ENCODE data around the gene PTPRJ.

The PTPRJ gene

GRCh38 chr11:48169259-48169658, 188.9 kb downstream of the PTPRJ start:
- no peaks in the 10 kb centered on the region for H3K27me3 ChIP-seq
- no peaks in the 10 kb centered on the region for H3K9me3 ChIP-seq
- H3K4me3 ChIP-seq (ENCODE audit: low read depth, low read length): no peak overlapping the region
- DNase-seq: no peak
- no peaks in the 10 kb centered on the region for H3K4me1 ChIP-seq
- H3K36me3 ChIP-seq: no peaks in the 10 kb centered on the region
- no peak for TF ChIP-seq CTCF (IDR thresholded peaks at IDR 0.05; ENCODE audit: low read depth, low read length)

GRCh38 chr11:48169717-48170116, 189.4 kb downstream of the PTPRJ start:
- no peaks in the 10 kb centered on the region for H3K4me1 ChIP-seq
- no peaks in the 10 kb centered on the region for H3K36me3 ChIP-seq

GRCh38 chr11:48170241-48171233, 190.2 kb downstream of the PTPRJ start:
- no peaks in the 10 kb centered on the region for H3K4me1 ChIP-seq
- no peak for DNase-seq
- no peaks in the 10 kb centered on the region for H3K36me3 ChIP-seq
- no peak for TF ChIP-seq CTCF (IDR thresholded peaks at IDR 0.05; ENCODE audit: low read depth, low read length)
- H3K4me3 ChIP-seq (ENCODE audit: low read depth, low read length): no peak overlapping the region
- no peaks in the 10 kb centered on the region for H3K27me3 ChIP-seq
- H3K9me3 ChIP-seq: no peaks in the 10 kb centered on the region

More at GRCh38 chr11:48169717-48170116, 189.4 kb downstream of the PTPRJ start:
- H3K4me3 ChIP-seq (ENCODE audit: low read depth, low read length): no peak overlapping the region
- no peaks in the 10 kb centered on the region for H3K9me3 ChIP-seq
- H3K27me3 ChIP-seq: no peaks in the 10 kb centered on the region
- DNase-seq: no peak
- TF ChIP-seq CTCF (IDR thresholded peaks at IDR 0.05; ENCODE audit: low read depth, low read length): no peak

- Histone ChIP-seq H3K4me3 (ENCODE audit: low read depth, low read length) (no peak overlapping the region), H3K27me3 (no peaks in the 10 kb centered on the region), H3K4me1 (no peaks in the 10 kb centered on the region), H3K36me3 (no peaks in the 10 kb centered on the region), H3K9me3 (no peaks in the 10 kb centered on the region)
- TF ChIP-seq CTCF (IDR thresholded peaks at IDR 0.05; ENCODE audit: low read depth, low read length): peak; percentile 88
- DNase-seq: peak; percentile 55
These were observed 192.7 kb downstream of the PTPRJ start for GRCh38 chr11:48172818-48173609.

GRCh38 chr11:48177661-48178060, 197.3 kb downstream of the PTPRJ start:
- no peaks in the 10 kb centered on the region for H3K4me1 ChIP-seq
- TF ChIP-seq CTCF (IDR thresholded peaks at IDR 0.05; ENCODE audit: low read depth, low read length): no peak
- no peak overlapping the region for H3K4me3 ChIP-seq (ENCODE audit: low read depth, low read length)

More at GRCh38 chr11:48177661-48178060, 197.3 kb downstream of the PTPRJ start:
- H3K9me3 ChIP-seq: no peaks in the 10 kb centered on the region
- H3K36me3 ChIP-seq: no peaks in the 10 kb centered on the region
- no peak for DNase-seq
- H3K27me3 ChIP-seq: no peaks in the 10 kb centered on the region
